ENCODE measurements around the gene LPIN2. TPM values are rescaled to one million over a fixed set of nuclear protein-coding genes. Genes with fewer than 3 reads are reported as not detected.

Gene LPIN2
- total and polyA plus RNA-seq, 2 of the 13 experiments (the other 11 are each of a cell fraction or from before 2014, with no cell fraction given) = 46.0 to 119 TPM

GRCh38 chr18:3037423-3037915, 24.5 kb upstream of the LPIN2 start (continued):
- peak; percentile 33; the same call in 1 of the 2 replicates for TF ChIP-seq HNF1A (IDR thresholded peaks at IDR 0.05; ENCODE audit: low read depth)
- peak; percentile 54; the same call in 1 of the 2 replicates for TF ChIP-seq HNF1A (CRISPR knock-in tag; IDR thresholded peaks at IDR 0.05; ENCODE audit: borderline replicate concordance)
- no peak for TF ChIP-seq SNAPC4 (CRISPR knock-in tag; IDR thresholded peaks at IDR 0.05)
- peak; percentile 92 for TF ChIP-seq TBL1XR1 (IDR thresholded peaks at IDR 0.05; ENCODE audit: borderline replicate concordance, low read length, partially characterized antibody)
- no peak for TF ChIP-seq NR0B2 (CRISPR knock-in tag; IDR thresholded peaks at IDR 0.05)
- TF ChIP-seq BCL3 (CRISPR knock-in tag; IDR thresholded peaks at IDR 0.05) = no peak
- TF ChIP-seq ZFP36L2 (CRISPR knock-in tag; IDR thresholded peaks at IDR 0.05) = no peak
- no peak for TF ChIP-seq SRSF4 (IDR thresholded peaks at IDR 0.05; ENCODE audit: low read depth, low read length, poor library complexity, severe bottlenecking)
- TF ChIP-seq IKZF5 (CRISPR knock-in tag; IDR thresholded peaks at IDR 0.05) = peak; percentile 96
- TF ChIP-seq POGK (CRISPR knock-in tag; conservative IDR thresholded peaks at IDR 0.05) = 0 out of 2 replicates have a peak, but pooled peaks have one; percentile 27
- no peak for TF ChIP-seq XBP1 (CRISPR knock-in tag; IDR thresholded peaks at IDR 0.05)
- peak; percentile 74; the same call in 1 of the 2 replicates for TF ChIP-seq ZBTB21 (CRISPR knock-in tag; IDR thresholded peaks at IDR 0.05)
- TF ChIP-seq SALL1 (CRISPR knock-in tag; IDR thresholded peaks at IDR 0.05) = peak; percentile 88; the same call in 1 of the 2 replicates

Measured in HepG2 (cell line).